GM12892 (cell line): ENCODE data around the gene CLDN2.

Experiments
- POLR2A ChIP-seq: IDR thresholded peaks from 2 replicates; pipeline ENCODE4 v1.6.1; 2011; ENCODE audit warnings: low read depth, low read length, control low read depth
- POLR2AphosphoS5 ChIP-seq: IDR thresholded peaks from 2 replicates; pipeline ENCODE4 v1.6.1; 2011; ENCODE audit warnings: low read depth, low read length, control low read depth

GRCh38 chrX:106940068-106940467 lies 19.9 kb downstream of the CLDN2 start:
- TF ChIP-seq POLR2AphosphoS5 (no peak), POLR2A (no peak)
